A549 (cell line): Measurements from ENCODE around the gene LDLRAP1. TPM values are rescaled to one million over a fixed set of nuclear protein-coding genes. Genes with fewer than 3 reads are reported as not detected.

Experiments used
- ATAC-seq, 2 experiments: fragments of 200-7000 bp in 1 of 2; fragments of >200 bp in 1 of 2; cut with Nextera tagmentation in 1 of 2; cut with Tn5 transposase in 1 of 2; 3 replicates each; pipeline versions ENCODE4 v1.8.0 to v1.9.1; 2018 to 2020; ENCODE audit warnings: mild to moderate bottlenecking in 1 of 2, moderate library complexity in 1 of 2
- CTCF ChIA-PET: fragments of 300-600 bp; sonication (Branson Sonifier 250); formaldehyde crosslinking; extraction: SDS; loops from one replicate; lab custom pipeline; 2021; ENCODE audit warnings: antibody characterized with exemption, inconsistent platforms; lab: Yijun Ruan, JAX
- POLR2A ChIA-PET: fragments of 350-600 bp; formaldehyde crosslinking; extraction: SDS; loops from one replicate; lab custom pipeline; 2021; ENCODE audit warnings: antibody characterized with exemption, inconsistent platforms; lab: Yijun Ruan, JAX
- DNase-seq, 2 experiments: peaks; one replicate each; pipeline versions ENCODE4 v3.0.0 to v3.0.0-alpha.2; 2011 to 2016; ENCODE audit warnings: low read depth in 1 of 2, low spot score in 1 of 2
- FAIRE-seq: peaks from 2 replicates; lab custom pipeline; 2011; peaks lifted over from hg19 to GRCh38; lab: Jason Lieb, UNC
- H3K27ac ChIP-seq, 2 experiments: fragments of >200 bp; sonication (Bioruptor Twin); formaldehyde crosslinking; 3 replicates each; pipeline ENCODE4 v1.5.1; 2016 to 2017
- H3K4me1 ChIP-seq: fragments of >200 bp; sonication (Bioruptor Twin); formaldehyde crosslinking; 3 replicates; pipeline ENCODE4 v1.6.1; 2016
- H3K4me2 ChIP-seq: fragments of >200 bp; sonication (Bioruptor Twin); formaldehyde crosslinking; 3 replicates; pipeline ENCODE4 v1.6.1; 2016
- H3K4me3 ChIP-seq: fragments of >200 bp; sonication (Bioruptor Twin); formaldehyde crosslinking; 3 replicates; pipeline ENCODE4 v1.5.1; 2016
- H3K9me3 ChIP-seq: fragments of >200 bp; sonication (Bioruptor Twin); formaldehyde crosslinking; 3 replicates; pipeline ENCODE4 v1.6.1; 2016
- CBX2 ChIP-seq: fragments of 200-600 bp; sonication (generic); IDR thresholded peaks from 2 replicates; pipeline ENCODE4 v1.6.1; 2016; ENCODE audit warnings: low read depth, mild to moderate bottlenecking, borderline replicate concordance
- EP300 ChIP-seq, 2 experiments: fragments of >200 bp; sonication (Bioruptor Twin); formaldehyde crosslinking; IDR thresholded peaks; 2 replicates in 1 of 2; 3 replicates in 1 of 2; pipeline ENCODE4 v1.6.1; 2016 to 2017
- ESRRA ChIP-seq: fragments of 150-350 bp; IDR thresholded peaks from 2 replicates; pipeline ENCODE4 v1.6.1; 2014; ENCODE audit warnings: mild to moderate bottlenecking, low read length, borderline replicate concordance
- HOXB13 ChIP-seq: fragments of 250-450 bp; sonication (Bioruptor Pico); IDR thresholded peaks from 2 replicates; pipeline ENCODE4 v1.5.0; 2020; ENCODE audit warnings: low read depth, mild to moderate bottlenecking, moderate library complexity
- JUNB ChIP-seq: fragments of >200 bp; sonication (Bioruptor Twin); formaldehyde crosslinking; IDR thresholded peaks from 2 replicates; pipeline ENCODE4 v1.6.1; 2016
- KDM1A ChIP-seq: fragments of 200-600 bp; sonication (generic); IDR thresholded peaks from 2 replicates; pipeline ENCODE4 v1.6.1; 2016; ENCODE audit warnings: low read depth, mild to moderate bottlenecking
- MAZ ChIP-seq: fragments of 150-350 bp; IDR thresholded peaks from 2 replicates; pipeline ENCODE4 v1.6.1; 2014; ENCODE audit warnings: antibody characterized with exemption, low read depth, low read length, borderline replicate concordance
- MYC ChIP-seq: IDR thresholded peaks from 2 replicates; pipeline ENCODE4 v1.6.1; 2012; ENCODE audit warnings: mild to moderate bottlenecking, inconsistent platforms, low read length, improper control_type of control experiment, borderline replicate concordance
- RAD21 ChIP-seq, 2 experiments: fragments of >200 bp in 1 of 2; sonication (Bioruptor Twin) in 1 of 2; formaldehyde crosslinking in 1 of 2; IDR thresholded peaks in 1 of 2; conservative IDR thresholded peaks in 1 of 2; 2 replicates in 1 of 2; 3 replicates in 1 of 2; pipeline ENCODE4 v1.6.1; 2012 to 2018; ENCODE audit warnings: inconsistent platforms in 1 of 2
- RNF2 ChIP-seq: fragments of 200-600 bp; sonication (generic); IDR thresholded peaks from 2 replicates; pipeline ENCODE4 v1.6.1; 2016; ENCODE audit warnings: low read depth, mild to moderate bottlenecking, antibody characterized with exemption, moderate library complexity, borderline replicate concordance
- SMC3 ChIP-seq: fragments of >200 bp; sonication (Bioruptor Twin); formaldehyde crosslinking; IDR thresholded peaks from 3 replicates; pipeline ENCODE4 v1.6.1; 2018; ENCODE audit warnings: inconsistent platforms
- TP53 ChIP-seq: fragments of 250-450 bp; sonication (Bioruptor Pico); IDR thresholded peaks from 2 replicates; pipeline ENCODE4 v1.5.0; 2021; ENCODE audit warnings: mild to moderate bottlenecking, moderate library complexity
- ZC3H11A ChIP-seq: fragments of 450-650 bp; IDR thresholded peaks from 2 replicates; pipeline ENCODE4 v1.6.1; 2014; ENCODE audit warnings: antibody characterized with exemption, mild to moderate bottlenecking
- WGBS: methylation state at CpG from one replicate; pipeline ENCODE4 v1.1.6; 2017; ENCODE audit errors: missing lambda C conversion rate; 5-methylcytosine and 5-hydroxymethylcytosine counted together
- polyA plus RNA-seq, 4 experiments: library from polyadenylated mRNA; depleted of rRNA in 3 of 4; stranded (reverse); fragments of >200 nt; fragmentation: RNase III in 1 of 4; extraction: RNeasy Plus Mini Kit Qiagen cat#74134 plus additional on column Dnase treatment in 1 of 4; gene quantifications; 2 replicates in 3 of 4; 3 replicates in 1 of 4; pipeline ENCODE4 v1.2.3, GENCODE V29; 2011 to 2017
- TF ChIP-seq, protein P1 (sequence below): fragments of 200-600 bp; sonication (generic); IDR thresholded peaks from 2 replicates; pipeline ENCODE4 v1.6.1; 2016; ENCODE audit warnings: antibody characterized with exemption, mild to moderate bottlenecking, moderate library complexity
- TF ChIP-seq, protein P2 (sequence below): fragments of 150-350 bp; IDR thresholded peaks from 2 replicates; pipeline ENCODE4 v1.6.1; 2014; ENCODE audit warnings: low read depth, mild to moderate bottlenecking, low read length
- TF ChIP-seq, protein P3 (sequence below): IDR thresholded peaks from 2 replicates; pipeline ENCODE4 v1.6.1; 2012
- TF ChIP-seq, protein P4 (sequence below): fragments of 450-650 bp; IDR thresholded peaks from 2 replicates; pipeline ENCODE4 v1.6.1; 2014; ENCODE audit warnings: antibody characterized with exemption
- TF ChIP-seq, protein P5 (sequence below): fragments of >200 bp; sonication (Bioruptor Twin); formaldehyde crosslinking; IDR thresholded peaks from 3 replicates; pipeline ENCODE4 v1.5.1; 2016
- TF ChIP-seq, protein P6 (sequence below): fragments of >200 bp; sonication (Bioruptor Twin); formaldehyde crosslinking; IDR thresholded peaks from 2 replicates; pipeline ENCODE4 v1.6.1; 2016

Gene LDLRAP1
- polyA plus RNA-seq, 2 of the 4 experiments (the other 2 are of a cell fraction): 7.9 to 10.1 TPM

DNA sequence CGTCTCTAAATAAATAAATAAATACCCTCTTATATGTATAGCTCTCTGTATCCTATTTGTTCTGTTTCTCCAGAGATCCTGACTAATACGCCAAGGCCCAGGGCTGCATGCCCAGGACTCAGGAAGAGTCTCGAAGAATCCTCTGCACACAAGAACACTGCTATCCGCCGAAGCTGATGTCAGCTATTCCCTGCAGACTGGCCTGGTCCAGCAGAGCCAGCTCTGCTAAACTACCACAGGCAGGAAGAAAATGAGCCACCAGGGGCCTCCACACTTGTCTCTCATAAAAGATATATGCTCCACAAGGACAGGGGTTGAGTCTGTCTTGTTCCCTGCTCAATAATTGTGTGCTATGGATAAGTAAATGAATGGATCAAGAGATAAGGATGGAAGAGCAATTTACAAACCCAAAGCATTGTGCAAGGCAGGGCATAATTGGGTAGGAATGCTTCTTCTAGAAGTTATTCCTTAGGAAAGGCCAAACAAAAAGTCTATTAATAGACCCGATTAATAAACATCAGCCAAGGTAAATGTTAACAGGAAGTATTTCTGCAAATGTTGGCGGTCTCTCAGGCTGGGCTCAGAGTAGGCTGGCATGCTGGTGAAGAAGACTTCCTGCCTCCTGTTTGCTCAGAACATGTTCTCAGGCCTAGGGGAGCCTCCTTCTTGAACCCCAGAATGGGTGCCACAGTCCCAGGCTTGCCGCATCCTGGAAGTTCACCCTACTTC, 46.9 kb downstream of the LDLRAP1 start (continued):
- no peak for TF ChIP-seq RNF2
- TF ChIP-seq, protein P1, sequence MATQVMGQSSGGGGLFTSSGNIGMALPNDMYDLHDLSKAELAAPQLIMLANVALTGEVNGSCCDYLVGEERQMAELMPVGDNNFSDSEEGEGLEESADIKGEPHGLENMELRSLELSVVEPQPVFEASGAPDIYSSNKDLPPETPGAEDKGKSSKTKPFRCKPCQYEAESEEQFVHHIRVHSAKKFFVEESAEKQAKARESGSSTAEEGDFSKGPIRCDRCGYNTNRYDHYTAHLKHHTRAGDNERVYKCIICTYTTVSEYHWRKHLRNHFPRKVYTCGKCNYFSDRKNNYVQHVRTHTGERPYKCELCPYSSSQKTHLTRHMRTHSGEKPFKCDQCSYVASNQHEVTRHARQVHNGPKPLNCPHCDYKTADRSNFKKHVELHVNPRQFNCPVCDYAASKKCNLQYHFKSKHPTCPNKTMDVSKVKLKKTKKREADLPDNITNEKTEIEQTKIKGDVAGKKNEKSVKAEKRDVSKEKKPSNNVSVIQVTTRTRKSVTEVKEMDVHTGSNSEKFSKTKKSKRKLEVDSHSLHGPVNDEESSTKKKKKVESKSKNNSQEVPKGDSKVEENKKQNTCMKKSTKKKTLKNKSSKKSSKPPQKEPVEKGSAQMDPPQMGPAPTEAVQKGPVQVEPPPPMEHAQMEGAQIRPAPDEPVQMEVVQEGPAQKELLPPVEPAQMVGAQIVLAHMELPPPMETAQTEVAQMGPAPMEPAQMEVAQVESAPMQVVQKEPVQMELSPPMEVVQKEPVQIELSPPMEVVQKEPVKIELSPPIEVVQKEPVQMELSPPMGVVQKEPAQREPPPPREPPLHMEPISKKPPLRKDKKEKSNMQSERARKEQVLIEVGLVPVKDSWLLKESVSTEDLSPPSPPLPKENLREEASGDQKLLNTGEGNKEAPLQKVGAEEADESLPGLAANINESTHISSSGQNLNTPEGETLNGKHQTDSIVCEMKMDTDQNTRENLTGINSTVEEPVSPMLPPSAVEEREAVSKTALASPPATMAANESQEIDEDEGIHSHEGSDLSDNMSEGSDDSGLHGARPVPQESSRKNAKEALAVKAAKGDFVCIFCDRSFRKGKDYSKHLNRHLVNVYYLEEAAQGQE: no peak

DNA sequence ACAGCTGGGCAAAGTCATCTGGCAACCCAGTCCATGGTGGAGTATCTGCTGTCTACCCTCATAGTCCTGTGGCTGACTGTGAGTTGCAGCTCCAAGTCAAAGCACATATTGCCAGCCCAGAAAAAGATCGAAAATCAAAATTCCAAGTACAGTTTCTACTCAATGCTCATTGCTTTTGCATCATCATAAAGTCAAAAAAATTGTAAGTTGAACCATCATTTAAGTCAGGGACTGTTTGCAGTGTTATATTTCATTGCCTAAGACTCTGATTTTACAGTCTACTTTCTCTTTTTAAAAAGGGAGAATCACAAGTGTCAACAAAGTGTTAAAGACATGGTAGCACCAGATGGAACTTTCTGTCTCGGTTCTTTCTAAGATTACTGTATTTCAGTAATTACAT, 50.5 kb downstream of the LDLRAP1 start:
- DNase-seq (no peak), FAIRE-seq (no peak), ATAC-seq (no peak)
- WGBS: 13% methylated on average over 2 of the region's 2 CpGs
- H3K9me3 ChIP-seq: no peaks in the 10 kb centered on the region
- no peak overlapping the region for H3K4me2 ChIP-seq
- no peaks in the 10 kb centered on the region for H3K4me1 ChIP-seq
- CTCF ChIA-PET: interaction anchor here (1.1 to 1.4 kb wide), 3 partner anchors 14 to 216 kb away, joined by 3 to 4 read pairs (median 3); no protein-coding TSS in a partner anchor
- no peak overlapping the region for H3K27ac ChIP-seq
- H3K4me3 ChIP-seq: no peak overlapping the region
- no peak for TF ChIP-seq TP53 (CRISPR knock-in tag)
- TF ChIP-seq, protein P2, sequence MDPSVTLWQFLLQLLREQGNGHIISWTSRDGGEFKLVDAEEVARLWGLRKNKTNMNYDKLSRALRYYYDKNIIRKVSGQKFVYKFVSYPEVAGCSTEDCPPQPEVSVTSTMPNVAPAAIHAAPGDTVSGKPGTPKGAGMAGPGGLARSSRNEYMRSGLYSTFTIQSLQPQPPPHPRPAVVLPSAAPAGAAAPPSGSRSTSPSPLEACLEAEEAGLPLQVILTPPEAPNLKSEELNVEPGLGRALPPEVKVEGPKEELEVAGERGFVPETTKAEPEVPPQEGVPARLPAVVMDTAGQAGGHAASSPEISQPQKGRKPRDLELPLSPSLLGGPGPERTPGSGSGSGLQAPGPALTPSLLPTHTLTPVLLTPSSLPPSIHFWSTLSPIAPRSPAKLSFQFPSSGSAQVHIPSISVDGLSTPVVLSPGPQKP: no peak
- TF ChIP-seq EP300 (IDR thresholded peaks at IDR 0.05): no peak
- no peak for TF ChIP-seq KDM1A
- no peak for TF ChIP-seq SMC3
- TF ChIP-seq, protein P3, sequence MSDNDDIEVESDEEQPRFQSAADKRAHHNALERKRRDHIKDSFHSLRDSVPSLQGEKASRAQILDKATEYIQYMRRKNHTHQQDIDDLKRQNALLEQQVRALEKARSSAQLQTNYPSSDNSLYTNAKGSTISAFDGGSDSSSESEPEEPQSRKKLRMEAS: no peak
- no peak for TF ChIP-seq MAZ
- no peak for TF ChIP-seq CBX2
- no peak for TF ChIP-seq ZC3H11A
- TF ChIP-seq, protein P4, sequence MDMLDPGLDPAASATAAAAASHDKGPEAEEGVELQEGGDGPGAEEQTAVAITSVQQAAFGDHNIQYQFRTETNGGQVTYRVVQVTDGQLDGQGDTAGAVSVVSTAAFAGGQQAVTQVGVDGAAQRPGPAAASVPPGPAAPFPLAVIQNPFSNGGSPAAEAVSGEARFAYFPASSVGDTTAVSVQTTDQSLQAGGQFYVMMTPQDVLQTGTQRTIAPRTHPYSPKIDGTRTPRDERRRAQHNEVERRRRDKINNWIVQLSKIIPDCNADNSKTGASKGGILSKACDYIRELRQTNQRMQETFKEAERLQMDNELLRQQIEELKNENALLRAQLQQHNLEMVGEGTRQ: no peak
- TF ChIP-seq, protein P5, sequence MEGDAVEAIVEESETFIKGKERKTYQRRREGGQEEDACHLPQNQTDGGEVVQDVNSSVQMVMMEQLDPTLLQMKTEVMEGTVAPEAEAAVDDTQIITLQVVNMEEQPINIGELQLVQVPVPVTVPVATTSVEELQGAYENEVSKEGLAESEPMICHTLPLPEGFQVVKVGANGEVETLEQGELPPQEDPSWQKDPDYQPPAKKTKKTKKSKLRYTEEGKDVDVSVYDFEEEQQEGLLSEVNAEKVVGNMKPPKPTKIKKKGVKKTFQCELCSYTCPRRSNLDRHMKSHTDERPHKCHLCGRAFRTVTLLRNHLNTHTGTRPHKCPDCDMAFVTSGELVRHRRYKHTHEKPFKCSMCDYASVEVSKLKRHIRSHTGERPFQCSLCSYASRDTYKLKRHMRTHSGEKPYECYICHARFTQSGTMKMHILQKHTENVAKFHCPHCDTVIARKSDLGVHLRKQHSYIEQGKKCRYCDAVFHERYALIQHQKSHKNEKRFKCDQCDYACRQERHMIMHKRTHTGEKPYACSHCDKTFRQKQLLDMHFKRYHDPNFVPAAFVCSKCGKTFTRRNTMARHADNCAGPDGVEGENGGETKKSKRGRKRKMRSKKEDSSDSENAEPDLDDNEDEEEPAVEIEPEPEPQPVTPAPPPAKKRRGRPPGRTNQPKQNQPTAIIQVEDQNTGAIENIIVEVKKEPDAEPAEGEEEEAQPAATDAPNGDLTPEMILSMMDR: no peak
- TF ChIP-seq, protein P1: no peak
- no peak for TF ChIP-seq HOXB13 (CRISPR knock-in tag)
- no peak for TF ChIP-seq RAD21 (conservative IDR thresholded peaks at IDR 0.05 in 1 of 2, IDR thresholded peaks at IDR 0.05 in 1 of 2)
- no peak for TF ChIP-seq JUNB
- TF ChIP-seq, protein P6, sequence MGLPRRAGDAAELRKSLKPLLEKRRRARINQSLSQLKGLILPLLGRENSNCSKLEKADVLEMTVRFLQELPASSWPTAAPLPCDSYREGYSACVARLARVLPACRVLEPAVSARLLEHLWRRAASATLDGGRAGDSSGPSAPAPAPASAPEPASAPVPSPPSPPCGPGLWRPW: no peak
- TF ChIP-seq ESRRA: no peak
- no peak for TF ChIP-seq MYC
- TF ChIP-seq, all 56 proteins: peak for 0
- POLR2A ChIA-PET: interaction anchor here (0.6 kb wide), 1 partner anchor 22 kb away, joined by 3 read pairs; no protein-coding TSS in a partner anchor
